Endometrial microvascular endothelial cells (primary cell): ENCODE results near the gene CCDC17. TPM values are rescaled to one million over a fixed set of nuclear protein-coding genes. Genes with fewer than 3 reads are reported as not detected.

ENCODE experiments used
- in situ Hi-C: cut with HindIII; loops from 2 replicates; pipeline ENCODE4 v1.10.0; 2017; ENCODE audit warnings: low sequenced_read_pairs, low pct_unique_long_range_greater_than_20kb; ENCODE audit errors: inconsistent ontology term
- total RNA-seq: library from RNA; depleted of rRNA; stranded (reverse); fragments of >200 nt; gene quantifications from one replicate; pipeline ENCODE4 v1.2.3, GENCODE V29; 2015; ENCODE audit errors: inconsistent ontology term

The CCDC17 gene
- total RNA-seq, 1 donor from 2014 or later: not detected

- in situ Hi-C loops: no loop called here
Measured at GRCh38 chr1:45586769-45587168, 37.1 kb downstream of the CCDC17 start.

DNA sequence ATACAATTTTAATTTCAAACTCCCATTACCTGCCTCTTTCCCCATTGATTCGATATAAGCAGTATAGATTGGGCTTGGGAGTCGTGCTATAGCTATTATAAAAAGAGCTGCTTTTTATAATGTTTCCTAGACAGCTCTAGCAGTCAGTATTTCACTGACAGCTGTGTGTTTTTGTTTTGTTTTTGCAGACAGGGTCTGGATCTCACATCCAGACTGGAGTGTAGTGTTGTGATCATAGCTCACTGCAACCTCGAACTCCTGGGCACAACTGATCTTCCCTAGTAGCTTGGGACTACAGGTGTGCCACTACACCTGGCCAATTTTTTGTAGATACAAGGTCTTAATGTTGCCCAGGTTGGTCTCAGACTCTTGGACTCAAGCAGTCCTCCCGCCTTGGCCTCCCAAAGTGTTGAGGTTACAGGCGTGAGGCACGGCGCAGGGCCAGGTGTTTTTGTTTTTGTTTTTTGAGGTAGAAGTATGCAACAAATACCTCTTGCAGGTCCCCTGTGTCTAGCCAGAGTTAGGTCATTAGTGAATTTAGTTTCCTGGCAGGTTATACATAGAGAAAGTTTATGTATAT is 38.3 kb downstream of the CCDC17 start:
- in situ Hi-C loops: no loop called here

GRCh38 chr1:45585110-45585426 is 38.8 kb downstream of the CCDC17 start:
- in situ Hi-C loops: no loop called here

GRCh38 chr1:45584351-45585109 is 39.3 kb downstream of the CCDC17 start:
- in situ Hi-C loops: no loop called here

DNA sequence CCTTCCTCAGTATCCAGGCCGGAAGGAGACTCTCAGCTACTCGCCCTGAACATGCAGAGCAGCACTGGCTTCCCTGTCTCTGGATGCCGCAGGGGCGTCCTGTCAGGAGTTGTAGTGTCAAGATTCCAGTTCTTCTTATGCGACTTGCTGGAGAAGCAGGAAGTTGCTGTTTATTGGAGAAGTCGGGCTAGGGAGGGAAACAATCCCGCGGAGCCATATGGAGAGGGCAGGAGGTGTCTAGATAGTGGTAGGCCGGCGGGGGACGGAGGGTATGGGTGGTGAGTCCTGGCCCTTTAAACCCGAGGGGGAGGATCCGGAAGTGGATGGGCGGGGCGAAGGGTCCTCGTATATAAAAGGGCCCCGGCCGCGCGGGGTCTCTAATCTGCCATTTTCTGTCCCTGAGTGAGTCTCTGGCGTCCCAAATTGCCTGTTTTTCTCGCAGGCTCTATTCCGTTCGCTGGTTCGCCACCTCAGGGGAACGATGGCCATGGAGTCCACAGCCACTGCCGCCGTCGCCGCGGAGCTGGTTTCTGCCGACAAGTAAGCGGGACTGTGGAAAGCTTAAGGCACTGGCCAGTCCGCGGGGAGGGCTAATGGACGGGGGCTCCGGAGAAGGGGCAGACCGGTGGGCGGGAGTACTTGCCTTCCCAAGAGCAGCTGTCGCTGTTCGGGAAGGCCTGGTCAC is 40.0 kb downstream of the CCDC17 start, which contains the start of gene NASP:
TSS of gene NASP (plus strand) at position 376 of the 685 bp plus-strand sequence. CDS start at position 482, 106 bp downstream.
- in situ Hi-C loops: no loop called here

GRCh38 chr1:45583264-45583665 is 40.6 kb downstream of the CCDC17 start:
- in situ Hi-C loops: no loop called here

DNA sequence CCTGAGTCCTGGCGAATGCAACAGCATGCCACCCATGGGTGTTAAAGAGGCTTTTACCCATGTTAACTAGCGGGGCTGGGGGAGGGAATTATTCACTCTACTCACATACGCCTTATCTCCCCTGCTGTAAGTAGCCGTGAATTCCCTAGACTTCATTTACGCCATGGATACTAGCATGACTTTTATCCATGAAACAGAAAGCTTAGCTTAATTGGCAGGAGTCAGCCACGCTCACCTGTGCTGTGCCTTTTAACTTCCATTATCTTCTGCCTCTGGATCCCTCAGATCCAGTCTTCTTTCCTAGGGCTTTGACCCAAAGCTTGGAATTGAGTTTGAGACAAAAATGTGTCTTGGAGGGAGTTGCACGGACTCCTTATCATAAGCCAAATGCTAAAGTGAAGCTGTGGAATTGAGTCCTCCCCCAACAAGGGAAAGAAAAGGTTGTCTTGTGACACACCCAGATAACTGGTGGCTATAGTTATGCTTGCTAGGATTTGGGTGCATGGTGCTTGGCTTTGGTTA is 49.7 kb downstream of the CCDC17 start:
- in situ Hi-C loops: no loop called here

- in situ Hi-C loops: no loop called here
Measured at GRCh38 chr1:45573231-45573804, 50.5 kb downstream of the CCDC17 start.

GRCh38 chr1:45570631-45571030 is 53.2 kb downstream of the CCDC17 start:
- in situ Hi-C loops: no loop called here

Other genes starting within 250 kb of the CCDC17 start
- gene TESK2, start 132.9 kb downstream of the CCDC17 start, total RNA-seq: 0.37 TPM
- 6.0 TPM for gene CCDC163, start 124.0 kb downstream of the CCDC17 start, total RNA-seq
- 7.4 TPM for gene MMACHC, start 123.8 kb downstream of the CCDC17 start, total RNA-seq
- 1,007 TPM for gene PRDX1, start 102.2 kb downstream of the CCDC17 start, total RNA-seq
- 114 TPM for gene AKR1A1, start 73.2 kb downstream of the CCDC17 start, total RNA-seq
- gene NASP, start 40.0 kb downstream of the CCDC17 start, total RNA-seq: 105 TPM
- 54.6 TPM for gene GPBP1L1, start 62.5 kb upstream of the CCDC17 start, total RNA-seq
- 50.3 TPM for gene TMEM69, start 64.1 kb upstream of the CCDC17 start, total RNA-seq
- gene IPP, start 126.6 kb upstream of the CCDC17 start, total RNA-seq: 8.5 TPM
- 17.6 TPM for gene MAST2, start 179.6 kb upstream of the CCDC17 start, total RNA-seq